ENCODE results near the gene DGKQ.

DGKQ gene

GRCh38 chr4:973431-974397 is at the start of gene DGKQ:
Gene DGKQ (minus strand): TSS chr4:973569. CDS start chr4:973482, 87 bp downstream.
- peak; percentile 39 for DNase-seq

GRCh38 chr4:1022739-1023066 is 49.3 kb upstream of the DGKQ start:
- no peak for DNase-seq

- DNase-seq = no peak
Measured at GRCh38 chr4:1022051-1022738, 48.8 kb upstream of the DGKQ start.

- no peak for DNase-seq
Measured at GRCh38 chr4:1021386-1022050, 48.1 kb upstream of the DGKQ start.

- DNase-seq = peak; percentile 63
Measured at GRCh38 chr4:1019729-1020470, 46.5 kb upstream of the DGKQ start.

GRCh38 chr4:1019320-1019719 is 46.0 kb upstream of the DGKQ start:
- no peak for DNase-seq

GRCh38 chr4:1018147-1019020 is 45.0 kb upstream of the DGKQ start:
- DNase-seq = no peak

GRCh38 chr4:1017706-1018105 is 44.3 kb upstream of the DGKQ start:
- no peak for DNase-seq

- no peak for DNase-seq
Measured at GRCh38 chr4:1017211-1017610, 43.8 kb upstream of the DGKQ start.

GRCh38 chr4:1015746-1016145 is 42.4 kb upstream of the DGKQ start:
- DNase-seq = no peak

GRCh38 chr4:1015179-1015578 is 41.8 kb upstream of the DGKQ start:
- DNase-seq = no peak

GRCh38 chr4:1014291-1015167 is 41.2 kb upstream of the DGKQ start:
- peak; percentile 68 for DNase-seq

GRCh38 chr4:1013225-1014073 is 40.1 kb upstream of the DGKQ start:
- no peak for DNase-seq

- peak; percentile 68 for DNase-seq
Measured at GRCh38 chr4:1012034-1012739, 38.8 kb upstream of the DGKQ start.

- DNase-seq = no peak
Measured at GRCh38 chr4:1011666-1012033, 38.3 kb upstream of the DGKQ start.

- DNase-seq = peak; percentile 67
Measured at GRCh38 chr4:1011022-1011665, 37.8 kb upstream of the DGKQ start, which contains the start of gene FGFRL1. Gene FGFRL1 (plus strand): TSS chr4:1011626. CDS start chr4:1012486, 860 bp downstream.

GRCh38 chr4:1010395-1011021 is 37.1 kb upstream of the DGKQ start:
- peak; percentile 67 for DNase-seq

All from retina (tissue), 1 donor.